Activated CD4-positive, alpha-beta memory T cell treated with anti-CD3 and anti-CD28 coated beads for 36 hours (primary cell): ENCODE measurements around the gene RBM33. TPM values are rescaled to one million over a fixed set of nuclear protein-coding genes. Genes with fewer than 3 reads are reported as not detected.
"Not testable (repeated sequence)": the region's sequence is repeated elsewhere in the genome, so short reads cannot be mapped to it uniquely, and the experiment has no call there.

Experiments
- CTCF ChIA-PET: fragments of 350-600 bp; sonication (Branson Sonifier 250); formaldehyde crosslinking; loops from one replicate; lab custom pipeline; 2021; ENCODE audit warnings: antibody characterized with exemption, inconsistent platforms; lab: Charles Lee
- POLR2A ChIA-PET: fragments of 350-600 bp; sonication (Branson Sonifier 250); formaldehyde crosslinking; loops from one replicate; lab custom pipeline; 2021; ENCODE audit warnings: antibody characterized with exemption; lab: Charles Lee
- DNase-seq: peaks from one replicate; pipeline ENCODE4 v3.0.0-alpha.2; 2020
- H3K27ac Mint-ChIP-seq: one replicate; pipeline ENCODE4 v1.8.0; 2021; ENCODE audit warnings: mixed read lengths
- H3K27me3 Mint-ChIP-seq: one replicate; pipeline ENCODE4 v1.8.0; 2021; ENCODE audit warnings: mixed read lengths
- H3K36me3 Mint-ChIP-seq: one replicate; pipeline ENCODE4 v1.8.0; 2021; ENCODE audit warnings: mixed read lengths
- H3K4me1 Mint-ChIP-seq: one replicate; pipeline ENCODE4 v1.8.0; 2021; ENCODE audit warnings: low read depth, mixed read lengths
- H3K4me3 Mint-ChIP-seq: one replicate; pipeline ENCODE4 v1.8.0; 2021; ENCODE audit warnings: mild to moderate bottlenecking, mixed read lengths
- H3K9me3 Mint-ChIP-seq: one replicate; pipeline ENCODE4 v1.8.0; 2021; ENCODE audit warnings: mixed read lengths
- intact Hi-C: fragments of 100-400 bp; cut with micrococcal nuclease; formaldehyde crosslinking; loops from one replicate; pipeline ENCODE4 v1.15.1; 2023
- total RNA-seq, 2 experiments: library from RNA; stranded (reverse); gene quantifications; one replicate each; pipeline ENCODE4 v1.2.3, GENCODE V29; 2021

RBM33 gene
- total RNA-seq, 2 experiments from 2014 or later = 57.7 to 65.3 TPM

DNA sequence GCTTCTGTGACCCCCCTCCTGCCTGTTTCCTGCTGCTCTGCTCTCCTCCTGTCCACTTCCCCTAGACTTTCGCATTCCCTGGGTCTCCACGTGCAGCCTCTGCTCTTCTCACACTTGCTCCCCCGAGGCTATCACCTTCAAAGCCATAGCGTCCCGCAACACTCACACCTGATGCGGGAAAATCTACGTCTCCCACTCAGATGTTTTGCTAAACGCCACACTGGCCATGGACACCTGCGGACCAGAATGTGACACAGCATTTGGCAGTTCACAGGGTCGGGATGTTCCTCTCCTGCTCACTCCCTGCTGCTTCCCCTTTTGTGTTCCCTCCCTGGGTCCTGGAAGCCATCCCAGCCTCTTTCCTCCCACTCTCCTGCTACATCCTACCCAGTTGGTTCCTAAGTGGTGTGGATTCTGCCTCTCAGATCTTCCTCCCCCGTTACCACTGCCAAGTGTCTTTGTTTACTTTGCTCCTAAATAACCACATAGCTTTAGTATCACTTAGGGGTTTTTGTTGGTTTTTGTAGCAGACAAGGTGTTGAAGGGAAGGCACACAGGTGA, 33.7 kb upstream of the RBM33 start:
- Mint-ChIP-seq H3K36me3 (peaks cover 4% of the 10 kb centered on the region), H3K4me3 (no peak overlapping the region), H3K9me3 (peaks cover 4% of the 10 kb centered on the region), H3K4me1 (no peaks in the 10 kb centered on the region), H3K27me3 (peaks cover 12% of the 10 kb centered on the region), H3K27ac (no peak overlapping the region)
- DNase-seq = no peak
- intact Hi-C loops = no loop called here
- ChIA-PET CTCF (interaction anchor here (0.5 to 3.8 kb wide), 2 partner anchors 12 to 143 kb away, joined by 3 to 19 read pairs; no protein-coding TSS in a partner anchor), POLR2A (no interaction called here)

DNA sequence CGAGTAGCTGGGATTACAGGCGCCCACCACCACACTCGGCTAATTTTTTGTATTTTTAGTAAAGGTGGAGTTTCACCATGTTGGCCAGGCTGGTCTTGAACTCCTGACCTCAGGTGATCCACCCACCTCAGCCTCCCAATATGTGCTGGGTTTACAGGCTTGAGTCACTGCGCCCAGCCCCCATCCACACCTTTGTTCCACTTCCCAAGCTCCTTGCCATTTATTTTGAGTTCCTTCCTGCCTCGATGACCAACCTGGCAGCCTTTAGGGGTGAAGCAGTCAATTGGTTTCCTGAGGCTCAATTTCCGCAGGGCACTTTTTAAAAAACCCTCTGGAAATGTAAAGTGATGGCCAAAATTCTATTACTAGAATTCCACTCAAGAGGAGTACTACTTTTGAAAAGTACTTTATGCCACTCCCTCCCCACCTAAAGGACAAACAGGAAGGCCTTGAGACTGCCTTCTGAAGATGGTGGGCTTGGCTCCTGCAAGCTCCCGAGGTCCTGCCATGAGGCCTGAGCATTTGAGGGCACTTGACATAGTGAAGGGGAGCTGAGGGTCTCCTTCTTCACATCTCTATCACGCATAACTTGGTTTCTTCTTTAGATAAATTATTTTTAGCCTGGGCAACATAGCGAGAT, 32.5 kb upstream of the RBM33 start:
- intact Hi-C loops = no loop called here
- ChIA-PET CTCF (interaction anchor here (3.8 kb wide), 1 partner anchor 13 kb away, joined by 19 read pairs; no protein-coding TSS in a partner anchor), POLR2A (no interaction called here)
- Mint-ChIP-seq H3K36me3 (peaks cover 4% of the 10 kb centered on the region), H3K9me3 (peaks cover 4% of the 10 kb centered on the region), H3K4me1 (no peaks in the 10 kb centered on the region), H3K4me3 (no peak overlapping the region), H3K27me3 (peaks cover 10% of the 10 kb centered on the region), H3K27ac (no peak overlapping the region)
- DNase-seq = no peak

DNA sequence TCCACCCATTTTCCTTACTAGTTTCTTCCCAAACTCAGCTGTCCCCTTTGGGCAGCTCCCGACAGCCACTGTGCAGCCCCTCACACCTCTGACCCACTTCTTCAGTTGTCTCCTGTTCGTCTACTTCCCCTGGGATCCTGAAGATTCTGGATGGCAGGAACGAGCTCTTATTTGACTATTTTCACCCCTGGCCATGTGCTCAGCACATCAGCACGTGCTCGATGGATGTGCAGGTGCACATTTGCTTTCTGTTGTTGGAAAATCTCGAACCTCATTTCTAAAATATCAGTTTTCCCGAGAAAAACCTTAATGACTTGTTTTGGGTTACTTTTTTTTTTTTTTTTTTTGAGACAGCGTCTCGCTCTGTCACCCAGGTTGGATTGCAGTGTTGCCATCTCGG, 31.8 kb upstream of the RBM33 start:
- ChIA-PET CTCF (interaction anchor here (3.8 kb wide), 1 partner anchor 14 kb away, joined by 19 read pairs; no protein-coding TSS in a partner anchor), POLR2A (no interaction called here)
- H3K36me3 Mint-ChIP-seq = peaks cover 4% of the 10 kb centered on the region
- H3K4me1 Mint-ChIP-seq = no peaks in the 10 kb centered on the region
- no peak overlapping the region for H3K4me3 Mint-ChIP-seq
- no peak for DNase-seq
- H3K27me3 Mint-ChIP-seq = peaks cover 10% of the 10 kb centered on the region
- intact Hi-C loops = no loop called here
- no peak overlapping the region for H3K27ac Mint-ChIP-seq
- H3K9me3 Mint-ChIP-seq = peaks cover 4% of the 10 kb centered on the region

DNA sequence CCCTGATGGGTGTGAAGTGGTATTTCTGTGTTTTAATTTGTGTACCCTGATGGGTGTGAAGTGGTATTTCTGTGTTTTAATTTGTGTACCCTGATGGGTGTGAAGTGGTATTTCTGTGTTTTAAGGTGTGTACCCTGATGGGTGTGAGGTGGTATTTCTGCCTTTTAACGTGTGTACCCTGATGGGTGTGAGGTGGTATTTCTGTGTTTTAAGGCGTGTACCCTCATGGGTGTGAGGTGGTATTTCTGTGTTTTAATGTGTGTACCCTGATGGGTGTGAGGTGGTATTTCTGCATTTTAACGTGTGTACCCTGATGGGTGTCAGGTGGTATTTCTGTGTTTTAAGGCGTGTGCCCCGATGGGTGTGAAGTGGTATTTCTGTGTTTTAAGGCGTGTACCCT, 29.4 kb upstream of the RBM33 start:
- H3K36me3 Mint-ChIP-seq, POLR2A ChIA-PET, H3K9me3 Mint-ChIP-seq, H3K4me3 Mint-ChIP-seq, DNase-seq, H3K27ac Mint-ChIP-seq, intact Hi-C loops, CTCF ChIA-PET, H3K27me3 Mint-ChIP-seq, H3K4me1 Mint-ChIP-seq: not testable (repeated sequence)

DNA sequence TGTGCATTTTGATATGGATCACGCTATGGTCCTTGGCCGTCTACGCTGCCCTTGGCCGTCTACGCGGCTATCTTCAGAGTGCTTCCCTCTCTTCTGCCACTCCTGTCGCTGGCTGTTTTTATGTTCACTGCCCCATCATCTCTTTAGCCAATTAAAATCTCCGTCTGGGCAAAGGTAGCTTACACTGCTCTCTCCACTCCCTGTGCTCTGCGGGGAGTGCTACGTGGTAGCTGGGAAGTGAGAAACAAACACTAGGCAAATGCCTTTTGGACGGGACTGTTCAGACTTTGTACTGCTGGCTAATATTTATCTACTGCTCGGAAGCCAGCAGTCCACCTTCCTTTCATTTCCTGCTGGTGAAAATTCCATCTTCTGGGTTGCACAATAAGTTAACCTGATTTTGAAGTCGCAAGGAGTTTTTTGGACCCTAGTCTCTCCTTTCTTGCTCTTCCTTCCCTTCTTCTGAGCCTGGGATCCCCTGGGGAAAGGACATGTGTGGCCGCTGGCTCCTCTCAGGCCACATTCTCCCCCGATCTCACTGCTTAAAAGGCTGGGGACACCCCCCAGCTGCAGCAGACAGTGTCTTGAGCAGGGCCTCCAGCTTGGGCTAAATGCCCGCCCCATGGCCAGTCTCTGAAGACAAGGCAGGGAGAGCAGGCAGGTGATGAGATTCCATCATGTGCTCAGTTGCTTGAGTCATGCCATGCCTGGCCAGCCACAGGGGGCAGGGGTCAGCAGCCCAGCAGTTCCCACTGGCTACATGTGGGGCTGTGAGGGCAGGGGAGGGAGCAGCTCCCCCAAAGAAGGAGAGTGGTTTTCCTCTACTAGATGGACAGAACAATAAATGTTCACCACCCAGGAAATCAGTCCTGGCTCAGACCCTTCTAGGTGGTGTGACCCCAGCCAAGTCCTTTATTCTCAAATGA, 25.5 kb upstream of the RBM33 start:
- POLR2A ChIA-PET = no interaction called here
- Mint-ChIP-seq H3K27me3 (peaks cover 10% of the 10 kb centered on the region), H3K27ac (no peak overlapping the region), H3K36me3 (peaks cover 4% of the 10 kb centered on the region), H3K4me1 (no peaks in the 10 kb centered on the region), H3K9me3 (peaks cover 4% of the 10 kb centered on the region), H3K4me3 (no peak overlapping the region)
- CTCF ChIA-PET = no interaction called here
- DNase-seq = no peak
- intact Hi-C loops = no loop called here

DNA sequence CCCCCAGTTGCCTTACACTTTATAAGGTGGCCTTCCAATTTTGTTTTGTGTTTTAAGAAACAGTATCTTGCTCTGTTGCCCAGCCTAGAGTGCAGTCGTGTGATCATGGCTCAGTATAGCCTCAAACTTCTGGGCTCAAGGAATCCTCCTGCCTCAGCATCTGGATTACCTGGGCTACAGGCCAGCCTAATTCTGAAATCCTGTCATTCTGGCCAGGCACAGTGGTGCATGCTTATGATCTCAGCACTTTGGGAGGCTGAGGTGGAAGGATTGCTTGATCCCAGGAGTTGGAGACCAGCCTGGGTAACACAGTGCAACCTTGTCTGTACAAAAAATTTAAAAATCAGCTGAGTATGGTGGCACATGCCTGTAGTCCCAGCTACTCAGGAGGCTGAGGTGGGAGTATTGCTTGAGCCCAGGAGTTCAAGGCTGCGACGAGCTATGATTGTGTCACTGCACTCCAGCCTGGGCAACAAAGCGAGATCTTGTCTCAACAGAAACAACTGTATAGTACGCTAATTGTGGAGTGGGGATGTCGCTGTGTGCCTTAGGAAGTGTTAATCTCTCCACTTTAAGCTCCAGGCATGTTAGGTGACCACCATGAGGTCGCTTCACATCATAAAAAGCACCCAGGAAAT, 24.7 kb upstream of the RBM33 start:
- peaks cover 10% of the 10 kb centered on the region for H3K27me3 Mint-ChIP-seq
- intact Hi-C loops = no loop called here
- CTCF ChIA-PET = no interaction called here

DNA sequence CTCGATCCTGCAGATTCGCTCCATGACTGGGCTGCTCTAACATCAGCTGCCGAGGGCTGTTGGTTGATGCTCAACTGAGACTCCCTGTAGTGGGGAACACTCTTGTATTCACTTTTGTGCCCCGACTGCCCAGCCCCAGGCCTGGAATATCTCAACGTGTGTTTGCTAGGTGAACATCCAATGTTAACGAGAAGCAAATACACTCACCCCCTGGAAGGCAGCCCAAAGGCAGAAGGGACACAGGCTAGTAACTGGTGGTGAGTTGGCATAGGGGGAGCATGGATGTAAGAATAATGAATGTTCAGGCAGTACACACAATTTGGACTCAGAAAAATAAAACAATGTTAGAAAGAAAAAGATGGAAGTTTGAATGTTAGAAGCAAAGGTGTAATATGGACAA, 24.0 kb upstream of the RBM33 start:
- CTCF ChIA-PET = interaction anchor here (0.7 kb wide), 1 partner anchor 22 kb away, joined by 3 read pairs; no protein-coding TSS in a partner anchor
- no peak overlapping the region for H3K4me3 Mint-ChIP-seq
- intact Hi-C loops = no loop called here
- no peaks in the 10 kb centered on the region for H3K36me3 Mint-ChIP-seq
- peaks cover 3% of the 10 kb centered on the region for H3K9me3 Mint-ChIP-seq
- POLR2A ChIA-PET = no interaction called here
- no peak overlapping the region for H3K27ac Mint-ChIP-seq
- DNase-seq = no peak
- H3K27me3 Mint-ChIP-seq = peaks cover 10% of the 10 kb centered on the region
- no peaks in the 10 kb centered on the region for H3K4me1 Mint-ChIP-seq

More for the DNA sequence above, 24.7 kb upstream of the RBM33 start:
- no peak overlapping the region for H3K27ac Mint-ChIP-seq
- H3K4me3 Mint-ChIP-seq = no peak overlapping the region
- no peak for DNase-seq
- POLR2A ChIA-PET = no interaction called here
- H3K4me1 Mint-ChIP-seq = no peaks in the 10 kb centered on the region
- H3K36me3 Mint-ChIP-seq = peaks cover 4% of the 10 kb centered on the region
- H3K9me3 Mint-ChIP-seq = peaks cover 4% of the 10 kb centered on the region

DNA sequence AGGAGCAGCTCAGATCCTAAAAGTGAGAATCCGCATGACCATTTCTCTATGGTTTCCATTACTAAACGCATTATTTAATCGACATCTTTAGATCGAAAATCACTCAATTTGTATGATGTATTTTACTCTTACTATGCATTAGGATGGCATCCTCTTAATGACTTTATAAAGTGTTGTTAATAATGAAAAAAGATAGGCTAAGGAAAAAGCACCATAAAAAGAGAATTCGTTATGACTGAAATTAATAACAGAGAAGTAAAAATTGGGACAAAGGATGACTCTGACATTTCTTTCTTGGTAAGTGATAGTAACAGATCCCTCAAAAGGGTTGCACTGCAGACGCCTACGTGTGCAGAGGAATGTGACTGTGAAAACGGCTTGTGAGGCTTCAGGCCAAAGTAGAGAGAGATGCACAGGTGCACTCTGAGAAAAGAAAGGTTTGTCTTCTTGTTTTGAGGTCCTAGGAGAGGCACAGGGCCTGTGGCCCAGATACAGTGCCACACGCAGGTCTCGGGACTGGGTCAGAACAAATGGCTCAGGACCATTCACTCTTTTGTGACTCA, 23.0 kb upstream of the RBM33 start:
- ChIA-PET CTCF (interaction anchor here (0.7 kb wide), 1 partner anchor 23 kb away, joined by 3 read pairs; no protein-coding TSS in a partner anchor), POLR2A (no interaction called here)
- intact Hi-C loops = no loop called here
- Mint-ChIP-seq H3K4me1 (no peaks in the 10 kb centered on the region), H3K4me3 (no peak overlapping the region), H3K36me3 (no peaks in the 10 kb centered on the region), H3K27me3 (peaks cover 10% of the 10 kb centered on the region), H3K27ac (no peak overlapping the region), H3K9me3 (peaks cover 3% of the 10 kb centered on the region)
- DNase-seq = no peak

DNA sequence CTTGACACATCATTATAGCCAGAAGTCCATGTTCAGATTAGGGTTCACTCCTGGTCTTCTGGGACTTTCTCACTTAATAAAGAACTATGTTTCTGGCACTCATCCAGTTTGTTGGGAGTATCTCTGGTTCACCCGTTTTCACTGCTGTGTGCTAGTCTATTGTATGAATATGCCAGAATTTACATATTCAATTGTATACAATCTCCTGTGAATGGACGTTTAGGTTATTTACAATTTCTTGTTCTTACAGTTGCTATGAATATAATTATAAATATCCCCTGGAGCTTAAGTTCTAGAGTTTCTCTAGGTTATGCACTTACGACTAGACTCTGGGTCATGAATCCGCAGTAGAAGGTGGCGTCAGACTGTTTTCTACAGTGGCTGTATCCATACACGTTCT, 20.0 kb upstream of the RBM33 start:
- ChIA-PET POLR2A (no interaction called here), CTCF (no interaction called here)
- Mint-ChIP-seq H3K36me3 (peaks cover 2% of the 10 kb centered on the region), H3K4me3 (no peak overlapping the region), H3K27me3 (peaks cover 10% of the 10 kb centered on the region), H3K27ac (no peak overlapping the region), H3K9me3 (peaks cover 13% of the 10 kb centered on the region), H3K4me1 (no peaks in the 10 kb centered on the region)
- intact Hi-C loops = no loop called here
- no peak for DNase-seq

DNA sequence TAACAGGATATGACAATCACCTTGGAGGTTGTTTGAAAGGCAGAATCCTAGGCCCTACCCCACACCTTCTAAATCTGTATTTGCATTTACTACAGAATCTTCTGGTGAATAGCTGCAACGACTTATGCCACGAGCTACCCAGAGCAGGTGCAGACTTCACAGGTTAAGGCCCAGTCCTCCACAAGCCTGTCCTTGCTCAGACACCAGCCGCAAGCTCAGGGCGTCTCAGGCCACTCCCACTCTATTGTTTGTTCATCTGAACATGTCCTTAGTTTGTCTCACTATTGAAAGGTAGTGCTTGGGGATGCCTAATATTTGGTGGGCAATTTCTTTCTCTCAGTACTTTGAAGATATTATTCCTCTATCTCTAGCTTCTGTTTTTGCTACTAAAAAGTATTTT, 18.9 kb upstream of the RBM33 start:
- Mint-ChIP-seq H3K4me3 (no peak overlapping the region), H3K27me3 (peaks cover 10% of the 10 kb centered on the region), H3K36me3 (peaks cover 2% of the 10 kb centered on the region), H3K27ac (no peak overlapping the region), H3K4me1 (no peaks in the 10 kb centered on the region), H3K9me3 (peaks cover 21% of the 10 kb centered on the region)
- intact Hi-C loops = no loop called here
- no peak for DNase-seq
- CTCF ChIA-PET = interaction anchor here (1.3 kb wide), 1 partner anchor 27 kb away, joined by 5 read pairs; no protein-coding TSS in a partner anchor
- POLR2A ChIA-PET = no interaction called here

DNA sequence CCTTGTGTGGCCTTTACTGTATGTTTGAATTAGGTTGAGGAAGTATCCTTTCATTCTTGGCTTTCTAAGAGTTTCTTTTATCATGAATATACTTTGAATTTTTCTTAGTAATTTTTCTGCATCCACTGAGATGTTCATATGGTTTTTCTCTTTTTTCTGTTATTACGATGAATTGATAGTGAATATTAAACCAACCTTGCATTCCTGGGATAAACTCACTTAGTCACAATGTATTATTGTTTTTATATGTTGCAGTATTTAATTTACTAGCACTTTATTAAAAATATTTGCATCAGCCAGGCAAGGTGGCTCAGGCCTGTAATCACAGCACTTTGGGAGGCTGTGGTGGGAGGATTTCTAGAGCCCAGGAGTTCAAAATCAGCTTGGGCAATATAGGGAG, 15.3 kb upstream of the RBM33 start:
- intact Hi-C loops = no loop called here
- POLR2A ChIA-PET = no interaction called here
- CTCF ChIA-PET = no interaction called here
- Mint-ChIP-seq H3K27ac (no peak overlapping the region), H3K4me3 (no peak overlapping the region), H3K36me3 (peaks cover 2% of the 10 kb centered on the region), H3K4me1 (no peaks in the 10 kb centered on the region), H3K9me3 (peaks cover 39% of the 10 kb centered on the region), H3K27me3 (no peaks in the 10 kb centered on the region)
- no peak for DNase-seq
